HG02763 (cell line): ENCODE results near the gene SLC41A3.

Source experiments
- ATAC-seq: cut with Tn5 transposase; IDR thresholded peaks from one replicate; pipeline ENCODE4 v1.9.1; 2021; ENCODE audit warnings: mild to moderate bottlenecking, moderate library complexity; ENCODE audit not compliant: unreplicated experiment

The SLC41A3 gene

DNA sequence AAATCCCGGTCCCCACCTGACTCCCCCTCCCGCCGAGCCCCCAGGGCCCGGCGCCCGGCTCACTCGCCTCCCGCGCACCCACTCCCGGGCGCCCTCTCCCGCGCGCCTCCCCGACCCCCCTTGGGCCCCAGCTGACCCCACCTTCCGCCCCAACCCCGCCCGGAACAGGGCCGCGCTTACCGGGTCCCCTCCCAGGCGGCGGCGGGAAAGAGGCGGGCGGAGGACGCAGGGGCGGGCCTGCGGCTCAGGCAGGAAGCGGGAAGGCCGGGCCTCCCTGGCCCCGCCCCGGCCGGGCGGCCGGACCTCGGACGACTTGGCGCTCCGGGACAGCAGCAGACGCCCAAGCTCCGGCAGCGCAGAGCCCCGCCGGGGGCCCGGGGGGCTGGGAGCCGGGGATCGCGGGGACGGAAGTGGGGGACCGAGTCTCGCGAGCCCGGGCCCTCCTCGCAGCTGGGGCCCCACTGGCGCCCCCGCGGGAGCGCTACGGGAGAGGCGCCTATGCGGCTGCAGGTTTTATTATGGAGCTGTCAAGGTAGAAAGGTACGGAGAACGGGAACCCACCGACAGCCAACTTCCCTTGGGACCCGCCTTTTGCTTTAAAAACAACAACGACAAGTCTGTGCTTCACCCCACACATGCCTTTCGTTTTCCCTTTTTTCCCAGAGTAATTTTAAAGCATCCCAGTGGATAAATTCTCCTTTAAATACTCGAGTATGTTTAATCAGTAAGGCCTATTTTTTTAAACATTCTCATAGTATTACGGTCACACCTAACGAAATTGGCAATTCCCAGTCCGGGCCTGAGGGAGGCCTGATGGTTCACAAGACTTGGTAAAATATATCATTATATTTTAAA lies at the start of gene SLC41A3:
Gene SLC41A3 (minus strand): TSS at position 212 of the 855 bp plus-strand sequence. CDS start 15,905 bp downstream, outside the sequence.
- peak; percentile 94 for ATAC-seq

DNA sequence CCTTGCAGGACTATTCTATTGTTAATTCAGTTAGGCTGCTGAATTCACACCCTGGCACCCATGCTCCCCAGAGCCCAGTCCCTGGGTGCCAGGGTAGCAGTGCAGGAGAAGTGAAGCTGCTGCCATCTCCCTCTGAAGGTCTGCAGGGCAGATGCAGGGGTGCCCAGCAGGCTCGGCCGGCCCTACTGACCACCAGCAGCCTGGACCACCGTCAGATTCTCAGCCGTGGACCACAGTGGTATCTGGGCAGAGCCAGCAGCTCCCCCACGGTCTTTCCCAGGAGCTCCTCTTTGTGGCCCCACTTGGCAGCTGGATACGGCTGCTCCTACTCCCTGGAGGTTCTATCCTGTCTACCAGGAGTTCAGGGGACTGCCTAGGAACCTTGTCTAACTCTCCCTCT lies 49.7 kb upstream of the SLC41A3 start:
- no peak for ATAC-seq

DNA sequence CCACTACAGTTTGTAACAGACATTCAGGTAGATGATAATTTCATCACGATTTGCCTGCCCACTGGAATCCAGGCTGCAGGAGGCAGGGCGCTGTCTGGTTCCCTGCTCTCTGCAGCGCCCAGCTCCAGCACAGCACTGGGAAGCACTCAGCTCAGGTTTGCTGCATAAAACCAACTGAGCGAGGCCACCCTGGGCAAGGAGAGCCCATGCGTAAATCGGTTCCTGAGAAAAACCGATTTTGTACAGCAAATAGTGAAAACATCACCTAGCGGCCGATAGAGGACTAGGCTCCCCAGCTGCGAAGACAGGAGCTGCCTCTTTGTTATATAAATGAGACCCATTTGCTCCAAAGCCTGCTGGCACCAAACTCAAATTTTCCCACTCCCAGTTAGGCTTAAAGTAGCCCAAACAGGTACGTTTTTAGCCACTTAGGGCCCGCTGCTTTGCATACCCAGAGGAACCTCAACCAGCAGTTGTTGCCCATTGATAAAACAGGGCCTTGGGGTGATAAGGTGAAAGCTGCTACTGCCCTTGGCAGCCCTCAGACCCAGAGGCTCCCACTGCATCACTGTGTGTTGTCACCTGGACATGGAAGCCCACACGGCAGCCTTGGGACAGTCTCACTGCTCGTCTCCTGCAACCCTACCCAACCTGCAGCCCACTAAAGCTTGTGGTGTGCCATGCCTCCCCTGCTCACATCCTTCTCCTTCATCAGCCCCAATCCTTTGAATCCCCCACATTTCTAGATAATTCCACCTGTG lies 49.0 kb upstream of the SLC41A3 start:
- no peak for ATAC-seq

DNA sequence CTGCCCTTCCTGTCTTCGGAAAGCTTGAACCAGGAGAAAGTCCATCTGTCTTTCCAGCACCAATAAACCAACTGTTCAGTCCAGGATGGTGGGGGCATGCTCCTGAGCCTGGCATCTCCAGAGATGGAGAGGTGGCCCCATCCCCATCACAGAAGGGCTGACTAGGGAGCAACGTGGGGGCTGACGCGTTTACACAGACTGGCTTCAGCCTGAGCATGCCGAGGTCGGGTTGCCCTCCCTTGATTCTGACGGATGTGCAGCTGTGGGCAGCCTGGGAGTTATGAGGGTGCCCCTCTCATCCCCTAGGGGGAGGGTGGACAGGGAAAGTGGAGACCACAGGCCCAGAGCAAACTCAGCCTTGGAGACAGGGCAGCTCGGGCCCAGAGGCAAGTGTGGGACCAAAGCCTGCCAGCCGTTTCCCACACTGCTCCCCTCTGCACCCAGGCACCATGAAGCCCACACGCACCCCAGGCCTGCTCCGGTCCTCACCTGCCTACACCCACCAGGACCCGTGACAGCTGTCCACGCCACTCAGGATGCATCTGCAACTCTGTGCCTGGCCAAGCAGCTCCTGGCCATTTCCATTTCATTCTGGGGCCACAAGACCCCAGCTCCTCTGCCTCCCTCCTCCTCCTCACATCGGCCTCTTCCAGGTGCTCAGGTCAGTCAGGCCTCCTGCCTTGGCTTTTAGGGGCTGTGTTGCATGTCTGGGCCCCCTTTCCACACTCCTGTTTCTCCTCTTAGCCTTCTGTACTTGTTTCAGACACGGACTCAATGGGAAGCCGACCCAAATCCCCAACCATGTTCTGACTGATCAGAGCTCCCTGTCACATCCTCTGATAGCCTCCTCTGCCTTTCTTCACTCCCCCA lies 48.2 kb upstream of the SLC41A3 start:
- ATAC-seq: no peak

DNA sequence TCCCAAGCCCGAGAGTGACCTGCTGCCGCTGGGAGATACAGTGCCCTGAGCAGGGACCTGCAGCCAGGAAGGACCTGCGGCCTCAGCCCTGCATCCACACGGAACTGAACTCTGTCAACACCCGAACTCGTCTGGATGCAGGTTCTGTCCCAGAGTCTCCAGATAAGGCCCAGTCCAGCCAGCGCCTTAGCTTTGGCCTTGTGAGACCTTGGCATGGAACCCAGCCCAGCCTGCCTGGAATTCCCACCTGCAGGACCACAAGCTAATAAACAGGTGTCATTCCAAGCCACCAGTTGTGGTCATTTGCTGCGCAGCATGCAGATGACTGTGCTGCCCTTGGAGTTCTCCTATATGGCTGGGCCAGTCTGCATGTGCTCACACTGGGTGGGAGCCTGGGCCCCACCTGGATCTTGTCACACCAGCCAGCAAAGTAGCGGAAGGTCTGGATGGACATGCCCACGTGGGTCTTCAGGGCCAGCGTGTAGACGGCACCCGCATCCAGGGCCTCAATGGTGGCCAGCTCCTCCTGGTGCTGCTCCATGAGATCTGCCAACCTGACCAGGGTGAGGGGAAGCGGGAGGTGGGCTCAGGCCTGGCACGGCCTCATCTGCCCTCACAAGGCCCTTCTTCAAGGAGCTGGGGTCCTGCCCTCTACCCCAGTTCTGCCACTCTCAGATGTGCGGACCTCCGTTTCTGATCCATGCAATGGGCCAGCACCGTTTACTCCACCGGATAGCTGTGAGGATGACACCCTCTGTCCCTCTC lies 47.2 kb upstream of the SLC41A3 start:
- no peak for ATAC-seq

GRCh38 chr3:126130081-126130855 lies 46.3 kb upstream of the SLC41A3 start:
- ATAC-seq: no peak

GRCh38 chr3:126129398-126129891 lies 45.5 kb upstream of the SLC41A3 start:
- ATAC-seq: no peak

DNA sequence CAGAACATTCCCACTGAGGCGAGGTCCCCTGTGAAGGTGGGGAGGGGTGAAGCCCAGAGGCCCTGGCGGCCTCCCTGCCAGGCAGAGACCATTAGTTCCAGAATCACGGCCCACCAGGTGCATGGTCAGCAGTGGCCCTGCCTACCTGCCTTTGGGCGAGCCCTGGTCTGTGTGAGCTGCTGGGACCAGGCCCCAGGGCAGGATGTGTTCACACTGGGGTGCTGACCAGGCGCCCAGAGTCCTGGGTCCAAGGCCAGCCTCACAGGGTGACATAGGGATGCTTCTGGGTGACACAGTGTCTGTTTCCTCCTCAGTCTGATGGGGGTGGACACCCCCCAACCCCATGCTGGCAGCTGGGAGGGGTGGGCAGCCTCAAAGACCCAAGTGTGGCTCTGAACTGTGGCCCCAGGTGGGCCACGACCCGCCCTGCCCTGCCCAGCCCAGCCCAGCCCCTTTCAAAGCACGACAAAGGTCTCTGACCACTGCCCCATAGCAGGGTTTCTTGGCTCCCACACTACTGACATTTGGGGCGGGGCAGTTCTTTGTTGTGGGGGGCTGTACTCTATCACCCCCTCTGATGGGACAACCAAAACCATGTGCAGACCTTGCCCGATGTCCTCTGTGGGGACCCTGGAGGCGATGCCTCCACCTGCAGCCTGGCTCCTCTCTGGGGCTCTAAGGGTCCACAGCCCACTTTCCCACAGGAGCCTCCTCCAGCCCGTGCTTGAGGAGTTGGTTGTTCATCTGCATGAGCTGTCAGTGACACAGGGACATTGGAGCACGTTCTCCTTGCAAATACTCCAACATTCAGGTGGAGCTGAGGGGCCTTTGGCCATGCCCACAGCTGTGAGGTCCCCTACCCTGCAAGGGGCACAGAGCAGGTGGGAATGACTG lies 44.8 kb upstream of the SLC41A3 start:
- ATAC-seq: no peak

GRCh38 chr3:126127904-126128303 lies 44.0 kb upstream of the SLC41A3 start:
- ATAC-seq: no peak

GRCh38 chr3:126127452-126127851 lies 43.5 kb upstream of the SLC41A3 start:
- ATAC-seq: no peak

- no peak for ATAC-seq
Observed at GRCh38 chr3:126126811-126127431, 43.0 kb upstream of the SLC41A3 start.

GRCh38 chr3:126126286-126126685 lies 42.4 kb upstream of the SLC41A3 start:
- ATAC-seq: no peak

DNA sequence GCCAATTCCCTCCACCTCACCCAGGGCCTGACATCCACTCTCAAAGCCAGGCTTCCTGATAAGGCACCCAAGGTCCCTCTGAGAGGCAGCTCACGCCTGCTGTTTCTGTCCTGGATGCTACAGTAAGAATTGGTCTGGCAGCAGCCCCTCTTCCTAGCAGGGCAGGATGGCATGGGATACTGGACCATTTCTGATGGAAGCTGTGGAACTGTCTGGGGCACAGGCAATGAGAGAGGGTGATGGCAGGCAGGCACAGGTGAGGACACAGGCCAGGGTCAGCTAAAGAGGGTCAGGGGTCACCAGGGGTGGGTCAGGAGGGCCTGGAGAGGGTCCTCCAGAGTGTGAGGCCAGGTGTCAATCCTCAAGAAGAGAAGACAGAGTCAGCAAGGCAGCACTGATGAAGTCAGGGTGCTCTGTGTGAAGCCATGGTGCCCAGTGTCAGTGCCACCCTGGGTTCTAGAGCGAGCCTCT lies 41.9 kb upstream of the SLC41A3 start:
- ATAC-seq: no peak

- no peak for ATAC-seq
Observed at GRCh38 chr3:126125341-126125740, 41.4 kb upstream of the SLC41A3 start.

DNA sequence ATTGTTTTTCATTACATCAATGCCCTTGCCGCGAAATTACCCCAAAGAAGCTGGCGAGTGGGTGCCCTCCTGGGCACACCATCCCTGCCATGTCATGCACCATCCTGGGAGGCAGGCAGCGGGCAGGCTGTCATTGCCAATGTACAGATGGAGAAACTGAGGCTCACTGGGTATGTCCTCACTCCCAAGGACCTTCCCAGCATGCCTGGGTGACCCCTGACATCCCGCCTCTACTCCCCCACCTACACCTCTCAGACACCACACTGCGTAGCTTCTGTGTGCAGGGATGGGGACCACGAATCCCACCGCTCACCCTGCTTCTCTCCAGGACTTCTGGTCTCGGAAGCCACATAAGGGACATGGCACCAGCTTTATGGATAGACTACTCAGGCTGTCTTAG lies 41.0 kb upstream of the SLC41A3 start:
- no peak for ATAC-seq

GRCh38 chr3:126124148-126124868 lies 40.4 kb upstream of the SLC41A3 start:
- no peak for ATAC-seq

DNA sequence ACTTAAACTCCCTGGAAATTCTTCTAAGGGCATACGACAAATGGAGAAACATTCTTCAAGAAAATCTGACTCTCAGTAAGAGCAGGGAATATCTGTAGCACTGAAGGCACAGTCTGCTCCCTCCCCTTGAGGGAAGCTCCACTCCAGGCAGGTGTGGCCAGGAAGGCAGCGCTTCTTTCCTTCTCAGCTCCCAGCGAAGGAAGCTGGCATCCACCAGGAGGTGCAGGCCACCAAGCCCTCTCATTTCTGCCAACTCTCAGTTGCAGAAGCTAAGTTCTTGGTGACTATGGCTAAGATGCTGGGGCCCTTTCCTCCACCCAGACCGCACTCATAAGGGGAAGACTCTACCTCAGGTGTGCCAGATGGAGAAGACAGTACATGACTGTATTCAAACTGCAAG lies 37.7 kb upstream of the SLC41A3 start:
- ATAC-seq: no peak
